ENCODE measurements around the gene SERBP1.
A peak's percentile ranks its signal among the peaks of the same experiment; 100 is the strongest.

SERBP1 gene

GRCh38 chr1:67405473-67406245 lies 24.5 kb downstream of the SERBP1 start:
- no peak for DNase-seq

- DNase-seq: no peak
Measured at GRCh38 chr1:67404212-67404620, 26.0 kb downstream of the SERBP1 start.

- no peak for DNase-seq
Measured at GRCh38 chr1:67401443-67401842, 28.8 kb downstream of the SERBP1 start.

- peak; percentile 47 to 50 for DNase-seq
Measured at GRCh38 chr1:67400029-67400786, 30.0 kb downstream of the SERBP1 start.

GRCh38 chr1:67399199-67399993 lies 30.8 kb downstream of the SERBP1 start:
- no peak for DNase-seq

- DNase-seq: no peak
Measured at GRCh38 chr1:67394548-67394947, 35.7 kb downstream of the SERBP1 start.

GRCh38 chr1:67393737-67394136 lies 36.5 kb downstream of the SERBP1 start:
- DNase-seq: no peak

GRCh38 chr1:67393240-67393639 lies 37.0 kb downstream of the SERBP1 start:
- no peak for DNase-seq

- no peak for DNase-seq
Measured at GRCh38 chr1:67390041-67390887, 39.9 kb downstream of the SERBP1 start.

- no peak for DNase-seq
Measured at GRCh38 chr1:67383999-67384638, 46.1 kb downstream of the SERBP1 start.

- no peak for DNase-seq
Measured at GRCh38 chr1:67382292-67382691, 47.9 kb downstream of the SERBP1 start.

GRCh38 chr1:67381154-67381553 lies 49.0 kb downstream of the SERBP1 start:
- no peak for DNase-seq

- DNase-seq: no peak
Measured at GRCh38 chr1:67377253-67377652, 52.9 kb downstream of the SERBP1 start.

- DNase-seq: no peak
Measured at GRCh38 chr1:67376381-67376780, 53.8 kb downstream of the SERBP1 start.

GRCh38 chr1:67372898-67373297 lies 57.3 kb downstream of the SERBP1 start:
- DNase-seq: no peak

GRCh38 chr1:67372136-67372535 lies 58.1 kb downstream of the SERBP1 start:
- no peak for DNase-seq

- DNase-seq: no peak
Measured at GRCh38 chr1:67371681-67372080, 58.5 kb downstream of the SERBP1 start.

GRCh38 chr1:67371043-67371442 lies 59.2 kb downstream of the SERBP1 start:
- DNase-seq: no peak

GRCh38 chr1:67368046-67368514 lies 62.1 kb downstream of the SERBP1 start:
- no peak for DNase-seq

- no peak for DNase-seq
Measured at GRCh38 chr1:67367370-67368045, 62.7 kb downstream of the SERBP1 start.

- no peak for DNase-seq
Measured at GRCh38 chr1:67361641-67362040, 68.6 kb downstream of the SERBP1 start.
